CD14-positive monocyte (primary cell): Measurements from ENCODE around the gene STAP1. TPM values are rescaled to one million over a fixed set of nuclear protein-coding genes. Genes with fewer than 3 reads are reported as not detected.

Experiments
- DNase-seq, 3 donors: peaks; one replicate each; pipeline ENCODE4 v3.0.0-alpha.2; 2011 to 2022
- H2AFZ ChIP-seq: 2 replicates; pipeline ENCODE4 v1.6.0; 2012; ENCODE audit warnings: mild to moderate bottlenecking, low read depth, low read length, inconsistent platforms; ENCODE audit not compliant: insufficient read depth, poor library complexity, severe bottlenecking
- H3K27ac ChIP-seq, 2 donors: 1 replicate in 1 of 2; 2 replicates in 1 of 2; pipeline ENCODE4 v1.5.1; 2012 to 2013; ENCODE audit warnings: low read length in 2 of 2, control low read depth in 1 of 2, inconsistent platforms in 1 of 2, low read depth in 1 of 2, mild to moderate bottlenecking in 1 of 2
- H3K27me3 ChIP-seq, 2 donors: one replicate each; pipeline versions ENCODE4 v1.6.0 to v1.6.1; 2011 to 2013; ENCODE audit warnings: low read length in 2 of 2; ENCODE audit not compliant: control insufficient read depth in 2 of 2, insufficient read depth in 2 of 2
- H3K36me3 ChIP-seq, 2 donors: replicated peaks in 1 of 2; 1 replicate in 1 of 2; 2 replicates in 1 of 2; pipeline versions ENCODE4 v1.5.1 to v1.6.1; 2012 to 2013; ENCODE audit warnings: low read length in 2 of 2, control low read depth in 1 of 2, inconsistent platforms in 1 of 2, mild to moderate bottlenecking in 1 of 2; ENCODE audit not compliant: insufficient read depth in 2 of 2, control insufficient read depth in 1 of 2
- H3K4me1 ChIP-seq, 2 donors: 1 replicate in 1 of 2; 2 replicates in 1 of 2; pipeline versions ENCODE4 v1.5.1 to v1.6.1; 2012 to 2013; ENCODE audit warnings: low read length in 2 of 2, control low read depth in 1 of 2, inconsistent platforms in 1 of 2, mild to moderate bottlenecking in 1 of 2, moderate library complexity in 1 of 2; ENCODE audit not compliant: insufficient read depth in 2 of 2, control insufficient read depth in 1 of 2
- H3K4me2 ChIP-seq: replicated peaks from 2 replicates; pipeline ENCODE3; 2012; ENCODE audit warnings: low read length, moderate library complexity, mild to moderate bottlenecking; ENCODE audit not compliant: poor library complexity, severe bottlenecking; ENCODE audit errors: extremely low read depth
- H3K4me3 ChIP-seq, 3 experiments: fragments of 200-600 bp in 1 of 3; sonication (generic) in 1 of 3; replicated peaks in 1 of 3; 1 replicate in 2 of 3; 2 replicates in 1 of 3; pipeline ENCODE4 v1.5.1; 2011 to 2013; ENCODE audit warnings: low read length in 3 of 3, mild to moderate bottlenecking in 3 of 3, control low read depth in 2 of 3, low read depth in 2 of 3, inconsistent platforms in 1 of 3, moderate library complexity in 1 of 3
- H3K79me2 ChIP-seq: 2 replicates; pipeline ENCODE4 v1.6.0; 2012; ENCODE audit warnings: mild to moderate bottlenecking, control low read depth, inconsistent platforms, low read length, moderate library complexity; ENCODE audit not compliant: insufficient read depth
- H3K9ac ChIP-seq: 2 replicates; pipeline ENCODE4 v1.6.0; 2017; ENCODE audit warnings: low read length, mild to moderate bottlenecking; ENCODE audit not compliant: insufficient read depth, poor library complexity, severe bottlenecking
- H3K9me3 ChIP-seq, 2 donors: replicated peaks in 1 of 2; 1 replicate in 1 of 2; 2 replicates in 1 of 2; pipeline versions ENCODE4 v1.5.1 to v1.6.1; 2012 to 2013; ENCODE audit warnings: low read length in 2 of 2, control low read depth in 1 of 2; ENCODE audit not compliant: control insufficient read depth in 1 of 2, insufficient read depth in 1 of 2
- H4K20me1 ChIP-seq: 2 replicates; pipeline ENCODE4 v1.6.0; 2012; ENCODE audit warnings: mild to moderate bottlenecking, low read length, control low read depth, moderate library complexity; ENCODE audit not compliant: insufficient read depth
- H3K27ac Mint-ChIP-seq, 7 donors: one replicate each; pipeline ENCODE4 v1.8.0; 2020; ENCODE audit warnings: mild to moderate bottlenecking in 7 of 7, mixed read lengths in 7 of 7, moderate library complexity in 6 of 7, inconsistent platforms in 2 of 7
- H3K27me3 Mint-ChIP-seq, 3 donors: one replicate each; pipeline ENCODE4 v1.8.0; 2021 to 2022; ENCODE audit warnings: low read depth in 3 of 3, mild to moderate bottlenecking in 3 of 3, mixed read lengths in 3 of 3, moderate library complexity in 3 of 3, inconsistent platforms in 1 of 3
- H3K36me3 Mint-ChIP-seq, 2 donors: one replicate each; pipeline ENCODE4 v1.8.0; 2020; ENCODE audit warnings: mixed read lengths in 2 of 2, inconsistent platforms in 1 of 2, mild to moderate bottlenecking in 1 of 2
- H3K4me1 Mint-ChIP-seq: one replicate; pipeline ENCODE4 v1.8.0; 2020; ENCODE audit warnings: mild to moderate bottlenecking, mixed read lengths
- H3K4me3 Mint-ChIP-seq, 2 donors: one replicate each; pipeline ENCODE4 v1.8.0; 2020; ENCODE audit warnings: mild to moderate bottlenecking in 2 of 2, mixed read lengths in 2 of 2, moderate library complexity in 1 of 2
- H3K9me3 Mint-ChIP-seq, 7 donors: one replicate each; pipeline ENCODE4 v1.8.0; 2020 to 2022; ENCODE audit warnings: mixed read lengths in 7 of 7, mild to moderate bottlenecking in 6 of 7, moderate library complexity in 6 of 7, inconsistent platforms in 2 of 7
- WGBS: methylation state at CpG from one replicate; pipeline ENCODE4 v1.1.5; 2013; ENCODE audit warnings: missing lambda C conversion rate; ENCODE audit not compliant: insufficient coverage; 5-methylcytosine and 5-hydroxymethylcytosine counted together
- intact Hi-C, 2 donors: fragments of 100-400 bp; cut with micrococcal nuclease; formaldehyde crosslinking; loops; one replicate each; pipeline versions ENCODE4 v1.15.0 to v1.15.1; 2023
- polyA plus RNA-seq, 3 donors: library from polyadenylated mRNA; depleted of rRNA in 1 of 3; unstranded in 2 of 3; stranded (reverse) in 1 of 3; fragments of 300-500 nt in 2 of 3; fragments of >200 nt in 1 of 3; fragmentation: Illumina TruSeq in 2 of 3; gene quantifications; 1 replicate in 2 of 3; 2 replicates in 1 of 3; pipeline ENCODE4 v1.2.3, GENCODE V29; 2012 to 2021
- TF ChIP-seq, protein P1 (sequence below): fragments of 200-600 bp; IDR thresholded peaks from one replicate; pipeline ENCODE4 v1.8.0; 2022; ENCODE audit warnings: antibody characterized with exemption, mild to moderate bottlenecking

The STAP1 gene
- polyA plus RNA-seq, 3 donors = 0.13 to 0.14 TPM; not detected in 1

DNA sequence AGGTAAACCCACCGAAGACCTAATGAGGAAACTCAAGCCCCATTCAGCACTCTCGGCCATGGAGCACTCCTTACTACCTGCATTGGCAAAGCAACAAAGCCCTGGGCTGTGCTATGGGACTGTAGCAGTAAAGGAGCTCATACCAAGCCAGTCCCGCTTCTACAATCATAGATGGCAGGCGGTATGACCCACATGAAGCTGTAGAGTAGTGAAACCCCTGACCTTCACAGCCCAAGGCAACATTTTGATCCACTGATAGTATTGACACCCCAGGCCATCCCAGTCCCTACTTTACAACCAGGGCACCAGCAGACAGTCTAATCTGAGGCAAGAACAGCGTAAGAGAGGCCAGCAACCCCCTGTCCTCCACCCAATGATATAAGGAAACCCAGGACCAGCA, 38.4 kb upstream of the STAP1 start:
- Histone ChIP-seq H3K4me3 (no peak overlapping the region), H4K20me1 (peaks cover 29% of the 10 kb centered on the region), H3K4me2 (no peak overlapping the region), H3K36me3 (peaks cover 43 to 72% of the 10 kb centered on the region in 2 donors), H3K9me3 (no peaks in the 10 kb centered on the region), H3K27ac (peak overlapping the region in 1 of 2 donors; percentile 31), H3K4me1 (peaks cover 0 to 4% of the 10 kb centered on the region in 2 donors), H3K9ac (no peak overlapping the region), H2AFZ (no peak overlapping the region), H3K27me3 (no peaks in the 10 kb centered on the region), H3K79me2 (peaks cover 59% of the 10 kb centered on the region)
- H3K9me3 Mint-ChIP-seq = no peaks in the 10 kb centered on the region
- TF ChIP-seq, protein P1, sequence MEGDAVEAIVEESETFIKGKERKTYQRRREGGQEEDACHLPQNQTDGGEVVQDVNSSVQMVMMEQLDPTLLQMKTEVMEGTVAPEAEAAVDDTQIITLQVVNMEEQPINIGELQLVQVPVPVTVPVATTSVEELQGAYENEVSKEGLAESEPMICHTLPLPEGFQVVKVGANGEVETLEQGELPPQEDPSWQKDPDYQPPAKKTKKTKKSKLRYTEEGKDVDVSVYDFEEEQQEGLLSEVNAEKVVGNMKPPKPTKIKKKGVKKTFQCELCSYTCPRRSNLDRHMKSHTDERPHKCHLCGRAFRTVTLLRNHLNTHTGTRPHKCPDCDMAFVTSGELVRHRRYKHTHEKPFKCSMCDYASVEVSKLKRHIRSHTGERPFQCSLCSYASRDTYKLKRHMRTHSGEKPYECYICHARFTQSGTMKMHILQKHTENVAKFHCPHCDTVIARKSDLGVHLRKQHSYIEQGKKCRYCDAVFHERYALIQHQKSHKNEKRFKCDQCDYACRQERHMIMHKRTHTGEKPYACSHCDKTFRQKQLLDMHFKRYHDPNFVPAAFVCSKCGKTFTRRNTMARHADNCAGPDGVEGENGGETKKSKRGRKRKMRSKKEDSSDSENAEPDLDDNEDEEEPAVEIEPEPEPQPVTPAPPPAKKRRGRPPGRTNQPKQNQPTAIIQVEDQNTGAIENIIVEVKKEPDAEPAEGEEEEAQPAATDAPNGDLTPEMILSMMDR = no peak
- whole genome bisulfite sequencing = 95% methylated on average over 5 of the region's 5 CpGs
- peaks cover 10% of the 10 kb centered on the region for H3K4me1 Mint-ChIP-seq
- peak overlapping the region in 1 of 7 donors; percentile 54 for H3K27ac Mint-ChIP-seq
- peaks cover 59 to 81% of the 10 kb centered on the region in 2 donors for H3K36me3 Mint-ChIP-seq
- H3K4me3 Mint-ChIP-seq = no peak overlapping the region
- intact Hi-C loops = no loop called here
- no peak for DNase-seq
- no peaks in the 10 kb centered on the region for H3K27me3 Mint-ChIP-seq

DNA sequence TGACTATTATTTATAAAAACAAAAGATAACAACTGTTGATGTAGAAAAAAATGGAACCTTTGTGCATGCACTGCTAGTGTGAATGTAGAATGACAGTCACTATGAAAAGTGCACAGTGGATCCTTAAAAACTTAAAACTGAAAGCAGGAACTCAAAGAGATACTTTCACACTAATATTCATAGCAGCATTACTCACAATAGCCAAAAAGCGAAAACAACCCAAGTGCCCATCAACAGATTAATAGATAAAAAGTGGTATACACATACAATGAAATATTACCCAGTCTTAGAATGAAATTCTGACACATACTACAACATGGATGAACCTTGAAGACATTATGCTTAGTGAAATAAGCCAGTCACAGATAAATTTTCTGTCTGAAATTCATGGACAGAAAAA, 37.0 kb upstream of the STAP1 start:
- Histone ChIP-seq H3K27me3 (no peaks in the 10 kb centered on the region), H3K9me3 (no peaks in the 10 kb centered on the region), H3K36me3 (peaks cover 39 to 62% of the 10 kb centered on the region in 2 donors), H4K20me1 (peaks cover 29% of the 10 kb centered on the region), H3K27ac (no peak overlapping the region), H3K9ac (no peak overlapping the region), H3K79me2 (peaks cover 67% of the 10 kb centered on the region), H2AFZ (no peak overlapping the region), H3K4me3 (no peak overlapping the region), H3K4me1 (peaks cover 0 to 4% of the 10 kb centered on the region in 2 donors), H3K4me2 (no peak overlapping the region)
- peaks cover 60 to 81% of the 10 kb centered on the region in 2 donors for H3K36me3 Mint-ChIP-seq
- intact Hi-C loops = no loop called here
- no peaks in the 10 kb centered on the region for H3K9me3 Mint-ChIP-seq
- no peak overlapping the region for H3K27ac Mint-ChIP-seq
- H3K4me1 Mint-ChIP-seq = peaks cover 19% of the 10 kb centered on the region
- TF ChIP-seq, protein P1 = no peak
- DNase-seq = no peak
- H3K4me3 Mint-ChIP-seq = no peak overlapping the region
- no CpG with 5 or more reads among the region's 1 CpG for WGBS
- no peaks in the 10 kb centered on the region for H3K27me3 Mint-ChIP-seq
